Putamen (tissue), 1 donor: ENCODE results near the gene ZFP36L1.
A peak's percentile ranks its signal among the peaks of the same experiment; 100 is the strongest.

ENCODE experiments used
- DNase-seq: peaks from one replicate; pipeline ENCODE4 v3.0.0-alpha.2; 2016; ENCODE audit warnings: low spot score

Gene ZFP36L1

DNA sequence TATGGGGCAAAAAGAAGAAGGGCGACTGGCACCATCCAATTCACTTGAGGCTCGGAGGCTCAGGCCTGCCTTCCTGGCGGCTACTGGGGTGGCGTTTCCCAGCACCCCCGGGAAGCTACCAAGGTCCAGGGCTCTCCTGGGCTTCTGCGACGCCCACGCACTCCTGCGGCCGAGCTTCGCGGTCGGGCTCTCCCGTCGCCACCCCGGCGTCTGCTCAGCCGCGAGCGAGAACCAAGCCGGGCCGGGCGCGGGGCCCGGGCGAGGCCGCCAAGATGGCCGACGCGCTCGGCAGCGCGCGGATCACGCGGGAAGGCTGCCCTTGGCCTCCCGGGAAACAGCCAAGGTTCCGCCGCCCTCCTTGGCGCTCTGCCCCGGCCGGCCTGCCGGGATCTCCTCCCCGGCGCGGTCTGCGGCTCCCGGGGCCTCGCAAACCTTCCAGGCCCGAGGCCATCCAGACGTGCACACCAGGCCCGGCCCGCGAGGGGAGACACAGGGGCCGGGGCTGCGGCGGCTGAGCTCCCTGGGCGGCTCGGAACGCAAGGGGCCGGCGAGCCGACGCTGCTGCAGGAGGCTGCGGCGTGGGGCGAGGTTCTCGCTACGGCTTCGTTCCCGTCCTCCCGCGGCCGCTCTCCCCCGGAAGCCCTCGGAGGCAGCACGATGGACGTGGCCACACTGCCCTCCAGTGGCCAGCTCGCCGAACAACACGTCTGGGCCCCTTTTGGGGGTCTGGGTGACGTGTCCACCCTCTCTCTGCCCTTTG is 23.5 kb upstream of the ZFP36L1 start:
- DNase-seq = peak; percentile 86

DNA sequence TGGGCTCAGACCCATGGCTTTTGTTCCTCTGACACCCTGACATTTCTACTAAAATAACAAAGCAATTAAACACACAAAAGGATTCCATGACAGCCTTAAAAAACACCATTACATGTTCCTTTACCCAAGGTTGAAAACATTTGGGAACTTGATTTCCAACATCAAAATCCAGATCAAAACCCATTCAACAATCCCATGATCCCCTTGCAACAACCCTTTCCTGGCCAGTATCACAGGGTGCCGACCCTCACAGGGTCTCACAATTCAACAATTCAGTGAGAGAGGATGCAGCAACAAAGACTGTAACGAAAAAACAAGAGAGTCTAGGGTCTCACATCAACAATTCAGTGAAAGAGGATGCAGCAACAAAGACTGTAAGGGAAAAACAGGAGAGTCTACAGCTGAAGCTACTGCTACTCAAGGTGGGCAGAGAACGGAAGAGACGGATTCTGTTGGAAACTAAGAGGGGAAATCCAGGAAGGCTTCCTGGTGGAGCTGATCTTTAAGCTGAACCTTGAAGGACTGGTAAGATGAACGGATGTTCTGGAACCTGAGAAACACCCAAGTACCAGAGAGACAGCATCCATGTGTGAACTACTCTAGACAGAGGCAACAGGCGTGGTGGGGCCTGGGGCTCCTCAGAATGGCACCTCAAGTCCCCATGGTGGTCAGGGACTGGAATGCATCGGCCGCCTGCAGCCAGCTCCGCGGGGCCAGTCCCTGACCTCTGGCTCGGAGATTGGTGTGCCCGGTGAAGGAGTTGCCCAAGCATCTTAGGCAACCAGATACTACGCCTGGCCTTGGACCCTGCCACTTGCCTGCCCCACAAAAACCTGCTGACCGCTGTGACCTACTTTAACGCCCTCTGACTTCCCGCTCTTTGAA is 22.7 kb upstream of the ZFP36L1 start:
- no peak for DNase-seq

DNA sequence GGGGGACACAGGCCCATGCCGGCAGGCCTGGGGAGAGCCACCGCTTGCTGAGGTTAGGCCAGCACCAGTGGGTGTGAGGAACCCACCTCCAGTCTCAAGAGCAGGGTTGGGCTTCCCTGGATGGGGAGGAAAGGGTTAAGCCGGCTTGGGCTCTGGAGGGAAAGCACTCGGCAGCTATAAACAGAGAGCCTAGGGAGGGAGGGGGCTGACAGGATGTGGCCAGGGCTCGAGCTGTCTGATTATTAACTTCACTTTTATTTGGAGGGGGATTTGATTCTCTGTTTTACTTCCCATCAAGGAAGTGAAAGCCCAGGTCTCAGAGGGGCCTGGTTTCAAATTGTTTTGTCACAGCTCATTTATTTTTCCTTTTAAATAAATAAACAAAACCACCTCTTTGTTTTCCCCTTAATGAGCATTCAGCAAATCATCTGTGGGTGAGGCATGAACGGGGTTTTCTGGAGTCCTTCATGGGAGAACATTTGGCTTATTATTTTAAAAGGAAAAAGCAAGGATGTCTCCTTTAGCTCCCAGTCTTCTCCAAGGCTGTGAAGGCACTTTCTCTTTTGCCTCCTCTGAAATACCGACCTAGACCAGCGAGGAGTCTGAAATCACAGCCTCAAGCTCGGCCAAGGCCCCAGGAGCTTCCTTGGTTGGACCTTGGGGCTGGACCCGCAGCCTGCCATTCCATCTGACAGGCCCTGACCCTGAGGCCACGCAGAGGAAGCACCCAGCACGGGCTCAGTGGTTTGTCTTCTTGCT is 21.9 kb upstream of the ZFP36L1 start:
- no peak for DNase-seq

- DNase-seq = no peak
Measured at GRCh38 chr14:68814238-68814538, 21.3 kb upstream of the ZFP36L1 start.

GRCh38 chr14:68813318-68813838 is 20.5 kb upstream of the ZFP36L1 start:
- DNase-seq = no peak

DNA sequence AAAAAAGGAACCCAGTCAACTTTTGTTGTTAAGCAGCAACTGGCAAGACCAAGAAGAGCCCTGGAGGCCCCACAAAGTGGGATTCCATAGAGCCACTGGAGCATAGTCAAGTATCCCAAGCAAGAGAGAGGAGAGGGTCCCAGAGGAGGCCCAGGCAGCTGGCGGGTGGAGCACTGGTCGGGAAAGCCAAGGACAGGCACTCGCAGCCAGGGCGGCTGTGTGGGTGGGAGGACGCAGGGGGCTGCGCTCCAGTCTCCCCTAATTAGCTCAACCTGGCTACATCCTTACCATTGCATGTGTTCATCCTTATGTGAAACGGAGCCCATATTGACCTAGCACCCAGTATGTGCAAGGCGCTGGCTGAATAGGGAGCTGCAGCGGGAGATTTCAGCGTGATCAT is 18.3 kb upstream of the ZFP36L1 start:
- DNase-seq = no peak

- no peak for DNase-seq
Measured at GRCh38 chr14:68810173-68811153, 17.6 kb upstream of the ZFP36L1 start.

GRCh38 chr14:68809524-68809923 is 16.7 kb upstream of the ZFP36L1 start:
- DNase-seq = no peak

DNA sequence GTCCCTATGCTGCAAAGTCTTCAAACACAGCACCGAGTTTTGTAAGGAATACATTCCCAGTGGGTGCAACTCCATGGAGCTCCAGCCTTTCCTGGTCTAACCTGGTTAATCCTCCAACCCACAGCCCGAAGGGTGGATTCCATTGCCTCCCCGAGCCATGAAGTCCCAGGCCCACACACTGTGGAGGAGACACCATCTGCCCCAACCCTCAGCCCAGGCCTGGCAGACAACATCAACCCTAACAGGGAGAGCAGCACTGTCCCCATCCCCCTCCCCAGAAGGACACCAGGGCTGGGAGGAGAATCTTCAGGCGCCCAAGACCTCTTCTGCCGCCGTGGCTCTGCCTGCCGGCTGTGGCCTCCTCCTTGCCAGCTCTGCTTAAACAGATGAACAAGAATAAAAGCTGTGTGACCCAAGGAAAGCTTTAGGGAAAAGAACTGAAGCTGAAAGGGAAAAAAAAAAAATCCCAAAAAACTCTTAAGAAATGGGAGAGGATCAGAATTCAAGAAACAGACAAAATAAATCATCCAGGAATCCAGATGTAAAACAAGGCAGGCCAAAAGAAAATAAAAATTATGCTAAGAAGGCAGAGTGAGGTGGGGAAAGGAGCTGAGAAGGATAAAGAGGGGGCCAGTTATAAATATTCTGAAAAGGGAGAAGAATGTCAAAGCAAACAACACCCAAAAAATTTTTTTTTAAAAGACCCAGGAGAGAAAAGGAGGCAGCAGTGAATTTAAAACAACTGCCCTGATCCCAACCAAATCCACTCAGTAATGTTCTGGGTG is 16.0 kb upstream of the ZFP36L1 start:
- DNase-seq = no peak

DNA sequence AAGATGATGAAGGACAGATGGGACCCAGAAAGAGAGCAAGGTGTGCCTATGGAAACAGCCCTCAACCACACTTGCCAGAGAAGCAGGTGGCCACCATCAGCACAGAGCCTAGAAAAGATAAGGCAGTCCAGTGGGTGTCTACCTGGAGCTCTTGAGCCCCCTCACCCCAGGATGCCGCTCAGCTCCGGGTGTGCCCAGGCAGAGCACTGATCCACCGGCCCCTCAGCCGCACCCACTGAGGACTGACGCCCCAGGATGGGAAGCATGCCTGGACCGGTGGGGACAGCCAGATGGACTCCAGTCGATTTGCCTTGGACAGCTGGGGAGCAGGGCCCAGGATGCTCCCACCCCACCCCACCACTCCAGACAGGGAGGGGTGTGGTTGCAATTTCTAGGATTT is 15.1 kb upstream of the ZFP36L1 start:
- DNase-seq = no peak

DNA sequence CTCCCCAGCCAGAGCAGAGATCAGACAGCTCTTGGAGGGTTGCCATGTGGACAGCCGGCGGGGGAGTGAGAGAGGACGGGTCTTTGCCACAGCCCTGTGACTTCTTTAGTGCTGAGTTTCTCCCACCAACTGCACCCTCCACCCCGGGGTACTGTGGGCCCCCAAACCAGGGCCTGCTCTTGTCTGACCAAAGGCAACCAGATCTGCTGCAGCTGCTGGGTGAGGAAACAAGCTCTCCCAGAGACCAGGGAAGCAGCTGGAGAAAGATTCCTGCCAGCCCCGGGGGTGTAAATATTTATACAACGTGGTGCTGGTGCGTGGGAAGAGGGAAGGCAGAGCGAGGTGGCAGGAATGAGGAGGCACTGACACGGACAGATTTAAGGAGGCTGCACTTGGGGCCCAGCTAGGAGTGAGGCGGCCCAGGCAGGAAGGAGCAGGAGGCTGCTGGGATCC is 14.3 kb upstream of the ZFP36L1 start:
- DNase-seq = no peak

DNA sequence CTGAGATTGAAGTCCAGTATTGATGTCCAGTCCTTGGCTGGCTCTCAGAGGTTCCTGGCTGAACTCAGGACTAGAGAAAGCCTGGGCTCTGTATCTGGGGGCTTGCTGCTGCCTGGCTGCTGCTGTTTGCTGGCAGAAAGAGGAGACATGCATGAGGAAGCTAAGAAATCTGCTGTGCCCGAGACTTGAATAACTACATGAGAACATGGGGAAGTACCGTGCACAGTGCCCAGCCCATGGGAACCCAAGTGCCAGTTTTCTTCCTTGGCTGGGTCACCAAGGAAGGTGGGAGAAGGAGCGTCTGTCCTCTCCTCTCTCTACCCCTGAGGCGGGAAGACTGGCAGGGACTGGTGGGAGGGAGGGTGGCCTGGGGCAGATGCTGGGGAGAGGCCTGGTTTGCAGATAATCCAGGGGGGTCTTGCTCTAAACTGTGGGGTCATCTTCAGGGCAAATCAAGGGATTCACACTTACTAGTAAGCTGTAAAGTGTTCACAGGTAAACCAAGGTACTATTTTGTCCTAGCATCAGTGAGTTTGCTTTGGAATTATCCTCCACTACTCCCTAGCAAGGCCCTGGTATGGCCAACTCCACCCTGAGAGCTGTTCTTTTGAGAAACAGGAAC is 13.8 kb upstream of the ZFP36L1 start:
- DNase-seq = no peak

GRCh38 chr14:68805414-68805813 is 12.5 kb upstream of the ZFP36L1 start:
- no peak for DNase-seq

DNA sequence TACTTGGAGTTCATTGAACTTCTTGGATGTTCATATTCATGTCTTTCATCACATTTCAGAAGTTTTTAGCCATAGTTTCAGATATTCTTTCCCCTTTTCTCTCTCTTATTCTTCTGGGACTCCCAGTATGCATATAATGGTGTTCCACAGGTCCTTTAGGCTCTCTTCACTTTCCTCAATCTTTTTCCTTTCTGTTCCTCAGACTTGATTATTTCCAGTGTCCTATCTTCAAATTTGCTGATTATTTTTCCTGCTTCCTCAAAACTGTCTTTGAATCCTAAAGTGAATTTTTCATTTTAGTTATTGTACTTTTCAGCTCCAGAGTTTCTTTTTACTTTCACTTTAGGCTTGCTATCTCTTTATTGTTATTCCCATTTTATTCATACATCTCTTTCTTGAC is 8.8 kb upstream of the ZFP36L1 start:
- no peak for DNase-seq

GRCh38 chr14:68800953-68801352 is 8.1 kb upstream of the ZFP36L1 start:
- DNase-seq = no peak

- DNase-seq = no peak
Measured at GRCh38 chr14:68800390-68800789, 7.5 kb upstream of the ZFP36L1 start.

- no peak for DNase-seq
Measured at GRCh38 chr14:68798621-68799020, 5.8 kb upstream of the ZFP36L1 start.

- no peak for DNase-seq
Measured at GRCh38 chr14:68797121-68797670, 4.3 kb upstream of the ZFP36L1 start.

DNA sequence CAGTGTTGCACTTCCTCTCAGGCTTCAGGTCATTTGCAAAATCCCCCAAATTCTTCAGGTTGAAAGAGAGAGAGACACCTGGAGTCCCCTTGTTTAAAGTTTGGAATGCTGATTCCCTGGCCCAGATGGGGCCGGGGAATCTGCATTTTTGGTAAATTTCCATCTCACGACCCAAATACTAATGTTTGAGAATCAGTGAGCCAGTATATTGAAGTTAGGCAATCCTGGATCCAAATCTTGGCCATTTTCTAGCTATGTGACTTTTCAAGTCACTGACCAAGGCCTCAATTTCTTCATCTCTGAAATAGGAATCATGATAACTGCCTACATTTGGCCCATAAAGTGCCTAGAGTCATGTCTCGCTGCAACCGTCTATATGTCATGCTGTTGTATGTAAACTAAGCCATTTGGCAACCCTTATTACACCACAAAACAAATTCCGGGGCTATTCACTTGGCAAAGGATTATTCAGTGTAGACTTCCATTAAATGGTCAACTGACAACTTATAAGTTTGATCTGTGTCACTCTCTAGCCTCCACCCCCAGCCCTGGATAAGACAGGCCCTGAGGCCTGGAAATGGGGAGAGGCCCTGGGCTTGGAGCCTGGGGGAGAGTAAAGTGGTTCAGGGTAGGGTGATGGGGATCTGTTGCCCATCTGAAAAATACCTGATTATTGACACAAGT is 3.7 kb upstream of the ZFP36L1 start:
- DNase-seq = no peak
